OCI-LY7 (cell line): ENCODE measurements around the gene RIT2. TPM values are rescaled to one million over a fixed set of nuclear protein-coding genes. Genes with fewer than 3 reads are reported as not detected.

ENCODE experiments used
- BruUV-seq: library from RNA; stranded (reverse); fragments of 400-500 nt; replicated peaks from 2 replicates; lab custom pipeline; 2021; lab: Mats Ljungman, UMichigan
- CTCF ChIA-PET: fragments of 300-600 bp; sonication (Branson Sonifier 250); formaldehyde crosslinking; loops from one replicate; lab custom pipeline; 2022; ENCODE audit warnings: antibody characterized with exemption; ENCODE audit not compliant: unreplicated experiment; lab: Charles Lee
- POLR2A ChIA-PET: fragments of 300-600 bp; sonication (Branson Sonifier 250); formaldehyde crosslinking; loops from one replicate; lab custom pipeline; 2022; ENCODE audit warnings: antibody characterized with exemption; lab: Charles Lee
- DNase-seq: peaks from one replicate; pipeline ENCODE4 v3.0.0-alpha.2; 2015; ENCODE audit warnings: low spot score
- H2AFZ ChIP-seq: fragments of 200-600 bp; sonication (generic), shearing (Covaris generic); 2 replicates; pipeline ENCODE4 v1.6.1; 2014; ENCODE audit warnings: mild to moderate bottlenecking, antibody characterized with exemption, low read length, moderate library complexity
- H3K27ac ChIP-seq: fragments of 200-600 bp; sonication (generic); 2 replicates; pipeline ENCODE4 v1.5.1; 2014; ENCODE audit warnings: mixed run types, low read depth, mild to moderate bottlenecking, moderate library complexity, low read length, inconsistent platforms; ENCODE audit not compliant: poor library complexity, severe bottlenecking
- H3K36me3 ChIP-seq: fragments of 200-600 bp; sonication (generic); 2 replicates; pipeline ENCODE4 v1.6.1; 2014; ENCODE audit warnings: mild to moderate bottlenecking, antibody characterized with exemption, low read length, moderate library complexity, mixed read lengths; ENCODE audit not compliant: insufficient read depth
- H3K4me1 ChIP-seq: fragments of 200-600 bp; sonication (generic); 2 replicates; pipeline ENCODE4 v1.5.1; 2014; ENCODE audit warnings: mild to moderate bottlenecking, low read length; ENCODE audit not compliant: insufficient read depth, poor library complexity, severe bottlenecking
- H3K4me2 ChIP-seq: fragments of 200-600 bp; sonication (generic); 2 replicates; pipeline ENCODE4 v1.6.1; 2014; ENCODE audit warnings: mild to moderate bottlenecking, low read length
- H3K4me3 ChIP-seq: fragments of 200-600 bp; sonication (generic); 2 replicates; pipeline ENCODE4 v1.5.1; 2014; ENCODE audit warnings: mild to moderate bottlenecking, low read depth, low read length; ENCODE audit not compliant: poor library complexity, severe bottlenecking
- H3K79me2 ChIP-seq: fragments of 200-600 bp; sonication (generic); 2 replicates; pipeline ENCODE4 v1.6.1; 2016; ENCODE audit warnings: low read depth, mild to moderate bottlenecking, low read length, moderate library complexity, mixed read lengths; ENCODE audit not compliant: insufficient read depth
- H3K9me2 ChIP-seq: fragments of 200-600 bp; sonication (generic); 2 replicates; pipeline ENCODE4 v1.6.1; 2016; ENCODE audit warnings: mild to moderate bottlenecking, low read length, mixed read lengths; ENCODE audit not compliant: insufficient read depth
- H3K9me3 ChIP-seq: fragments of 200-600 bp; sonication (generic); 2 replicates; pipeline ENCODE4 v1.6.1; 2014; ENCODE audit warnings: mild to moderate bottlenecking, mixed run types, low read length, mixed read lengths
- H4K20me1 ChIP-seq: fragments of 200-600 bp; sonication (generic); 2 replicates; pipeline ENCODE4 v1.6.1; 2014; ENCODE audit warnings: mild to moderate bottlenecking, antibody characterized with exemption, low read length, moderate library complexity, mixed read lengths; ENCODE audit not compliant: insufficient read depth
- EZH2phosphoT487 ChIP-seq: fragments of 200-600 bp; sonication (generic); IDR thresholded peaks from 2 replicates; pipeline ENCODE4 v1.6.1; 2018; ENCODE audit warnings: low read depth, borderline replicate concordance, mild to moderate bottlenecking, mixed run types, antibody characterized with exemption, low read length, moderate library complexity, mixed read lengths
- intact Hi-C: fragments of 100-400 bp; cut with micrococcal nuclease; formaldehyde crosslinking; loops from one replicate; pipeline ENCODE4 v1.10.0; 2022; ENCODE audit not compliant: unreplicated experiment
- total RNA-seq, 2 experiments: library from RNA; depleted of rRNA in 1 of 2; stranded (reverse); fragments of >200 nt in 1 of 2; shearing (Covaris generic) in 1 of 2; gene quantifications; 2 replicates each; pipeline ENCODE4 v1.2.3, GENCODE V29; 2014 to 2022
- TF ChIP-seq, protein P1 (sequence below): fragments of 200-600 bp; sonication (generic); conservative IDR thresholded peaks from 2 replicates; pipeline ENCODE4 v1.5.1; 2014; ENCODE audit warnings: mild to moderate bottlenecking, antibody characterized with exemption, low read length, moderate library complexity, mixed read lengths

The RIT2 gene
- total RNA-seq, 2 experiments from 2014 or later: not detected

GRCh38 chr18:42778024-42778423 is 337.5 kb downstream of the RIT2 start:
- ChIA-PET POLR2A (no interaction called here), CTCF (no interaction called here)
- H3K4me2 ChIP-seq: no peak overlapping the region
- no TSS peak for BruUV-seq
- H3K9me2 ChIP-seq: no peaks in the 10 kb centered on the region
- no peaks in the 10 kb centered on the region for H3K9me3 ChIP-seq
- H3K36me3 ChIP-seq: no peaks in the 10 kb centered on the region
- H3K27ac ChIP-seq: no peak overlapping the region
- H3K4me1 ChIP-seq: no peaks in the 10 kb centered on the region
- H2AFZ ChIP-seq: no peak overlapping the region
- no peak for DNase-seq
- no peak overlapping the region for H3K4me3 ChIP-seq
- TF ChIP-seq, protein P1, sequence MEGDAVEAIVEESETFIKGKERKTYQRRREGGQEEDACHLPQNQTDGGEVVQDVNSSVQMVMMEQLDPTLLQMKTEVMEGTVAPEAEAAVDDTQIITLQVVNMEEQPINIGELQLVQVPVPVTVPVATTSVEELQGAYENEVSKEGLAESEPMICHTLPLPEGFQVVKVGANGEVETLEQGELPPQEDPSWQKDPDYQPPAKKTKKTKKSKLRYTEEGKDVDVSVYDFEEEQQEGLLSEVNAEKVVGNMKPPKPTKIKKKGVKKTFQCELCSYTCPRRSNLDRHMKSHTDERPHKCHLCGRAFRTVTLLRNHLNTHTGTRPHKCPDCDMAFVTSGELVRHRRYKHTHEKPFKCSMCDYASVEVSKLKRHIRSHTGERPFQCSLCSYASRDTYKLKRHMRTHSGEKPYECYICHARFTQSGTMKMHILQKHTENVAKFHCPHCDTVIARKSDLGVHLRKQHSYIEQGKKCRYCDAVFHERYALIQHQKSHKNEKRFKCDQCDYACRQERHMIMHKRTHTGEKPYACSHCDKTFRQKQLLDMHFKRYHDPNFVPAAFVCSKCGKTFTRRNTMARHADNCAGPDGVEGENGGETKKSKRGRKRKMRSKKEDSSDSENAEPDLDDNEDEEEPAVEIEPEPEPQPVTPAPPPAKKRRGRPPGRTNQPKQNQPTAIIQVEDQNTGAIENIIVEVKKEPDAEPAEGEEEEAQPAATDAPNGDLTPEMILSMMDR: no peak
- TF ChIP-seq EZH2phosphoT487: no peak
- intact Hi-C loops: no loop called here
- no peaks in the 10 kb centered on the region for H4K20me1 ChIP-seq
- H3K79me2 ChIP-seq: no peaks in the 10 kb centered on the region

GRCh38 chr18:42773870-42774269 is 341.6 kb downstream of the RIT2 start:
- CTCF ChIA-PET: no interaction called here
- BruUV-seq: no TSS peak
- H3K4me2 ChIP-seq: no peak overlapping the region
- H3K4me1 ChIP-seq: no peaks in the 10 kb centered on the region
- H3K36me3 ChIP-seq: no peaks in the 10 kb centered on the region
- no peaks in the 10 kb centered on the region for H3K9me3 ChIP-seq
- intact Hi-C loops: no loop called here
- H3K79me2 ChIP-seq: no peaks in the 10 kb centered on the region
- no peak overlapping the region for H2AFZ ChIP-seq
- H3K4me3 ChIP-seq: no peak overlapping the region
- no peak for TF ChIP-seq EZH2phosphoT487
- TF ChIP-seq, protein P1: no peak
- no peak for DNase-seq
- POLR2A ChIA-PET: no interaction called here
- H3K9me2 ChIP-seq: no peaks in the 10 kb centered on the region
- H4K20me1 ChIP-seq: no peaks in the 10 kb centered on the region
- no peak overlapping the region for H3K27ac ChIP-seq

DNA sequence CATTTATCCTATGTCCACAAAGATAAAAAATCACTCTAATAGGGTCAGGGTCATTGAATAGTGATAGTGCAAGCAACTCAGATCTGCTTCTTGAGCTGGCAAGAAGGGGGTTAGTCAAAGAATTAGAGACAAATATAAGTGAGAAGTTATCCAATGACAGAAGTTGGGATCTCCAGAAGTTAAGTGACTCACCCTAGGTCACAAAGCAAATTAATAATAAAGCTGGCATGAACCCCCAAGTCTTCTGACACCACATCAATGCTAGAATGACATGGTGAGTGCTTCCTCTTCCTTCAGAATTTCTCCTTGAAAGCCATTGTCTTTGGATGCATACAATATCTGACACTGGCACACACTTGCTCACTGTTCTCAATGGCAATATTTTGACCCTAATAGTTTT is 343.5 kb downstream of the RIT2 start:
- no peaks in the 10 kb centered on the region for H3K4me1 ChIP-seq
- no peak overlapping the region for H3K4me2 ChIP-seq
- POLR2A ChIA-PET: no interaction called here
- no TSS peak for BruUV-seq
- no peaks in the 10 kb centered on the region for H3K36me3 ChIP-seq
- H4K20me1 ChIP-seq: no peaks in the 10 kb centered on the region
- no peak overlapping the region for H3K27ac ChIP-seq
- H3K9me3 ChIP-seq: no peaks in the 10 kb centered on the region
- H2AFZ ChIP-seq: no peak overlapping the region
- DNase-seq: no peak
- intact Hi-C loops: no loop called here
- no peak overlapping the region for H3K4me3 ChIP-seq
- TF ChIP-seq, protein P1: no peak
- TF ChIP-seq EZH2phosphoT487: no peak
- no peaks in the 10 kb centered on the region for H3K79me2 ChIP-seq
- no peaks in the 10 kb centered on the region for H3K9me2 ChIP-seq
- CTCF ChIA-PET: no interaction called here
